SK-N-SH (cell line): ENCODE results near the gene FFAR4. TPM values are rescaled to one million over a fixed set of nuclear protein-coding genes. Genes with fewer than 3 reads are reported as not detected.

Experiments used
- CTCF ChIA-PET: fragments of 300-600, 350-600 bp; formaldehyde crosslinking; extraction: SDS; loops from one replicate; lab custom pipeline; 2021; lab: Yijun Ruan, JAX
- POLR2A ChIA-PET: fragments of 350-600 bp; sonication (Branson Sonifier 250); formaldehyde crosslinking; extraction: SDS; loops from one replicate; lab custom pipeline; 2020; ENCODE audit warnings: antibody characterized with exemption, inconsistent platforms; lab: Yijun Ruan, JAX
- DNase-seq: peaks from one replicate; pipeline ENCODE4 v3.0.0; 2012
- H2AFZ ChIP-seq: fragments of 200-600 bp; sonication (generic); 2 replicates; pipeline ENCODE4 v1.8.1; 2016; ENCODE audit warnings: antibody characterized with exemption, mild to moderate bottlenecking, low read depth
- H3F3A ChIP-seq: fragments of 200-600 bp; sonication (generic); replicated peaks from 2 replicates; pipeline ENCODE3; 2016; ENCODE audit warnings: antibody characterized with exemption, mild to moderate bottlenecking; ENCODE audit not compliant: insufficient read depth
- H3K27ac ChIP-seq, 2 experiments: fragments of 200-500 bp in 1 of 2; fragments of 200-600 bp in 1 of 2; sonication (Bioruptor generic) in 1 of 2; sonication (generic), shearing (Covaris generic) in 1 of 2; 2 replicates each; pipeline versions ENCODE4 v1.5.1 to v1.6.1; 2014 to 2016; ENCODE audit warnings: low read depth in 2 of 2, inconsistent platforms in 1 of 2, low read length in 1 of 2, mild to moderate bottlenecking in 1 of 2, mixed read lengths in 1 of 2
- H3K27me3 ChIP-seq: fragments of 200-600 bp; sonication (generic), shearing (Covaris generic); 2 replicates; pipeline ENCODE4 v1.6.1; 2016; ENCODE audit warnings: mixed run types; ENCODE audit not compliant: insufficient read depth
- H3K36me3 ChIP-seq, 2 experiments: fragments of 200-500 bp in 1 of 2; fragments of 200-600 bp in 1 of 2; sonication (Bioruptor generic) in 1 of 2; sonication (generic) in 1 of 2; replicated peaks in 1 of 2; 2 replicates each; pipeline versions ENCODE3 to v1.5.1; 2014 to 2016; ENCODE audit warnings: low read length in 1 of 2, mild to moderate bottlenecking in 1 of 2; ENCODE audit not compliant: insufficient read depth in 2 of 2, control insufficient read depth in 1 of 2
- H3K4me1 ChIP-seq, 2 experiments: fragments of 200-500 bp in 1 of 2; fragments of 200-600 bp in 1 of 2; sonication (Bioruptor generic) in 1 of 2; sonication (generic), shearing (Covaris generic) in 1 of 2; 2 replicates each; pipeline versions ENCODE4 v1.5.1 to v1.6.1; 2014 to 2016; ENCODE audit warnings: low read depth in 1 of 2, low read length in 1 of 2, mixed run types in 1 of 2; ENCODE audit not compliant: insufficient read depth in 2 of 2, control insufficient read depth in 1 of 2
- H3K4me2 ChIP-seq: fragments of 200-600 bp; sonication (generic), shearing (Covaris generic); 2 replicates; pipeline ENCODE4 v1.6.1; 2017; ENCODE audit warnings: mixed run types
- H3K4me3 ChIP-seq, 2 experiments: fragments of 200-500 bp in 1 of 2; fragments of 200-600 bp in 1 of 2; sonication (Bioruptor generic) in 1 of 2; sonication (generic), shearing (Covaris generic) in 1 of 2; 2 replicates each; pipeline versions ENCODE4 v1.5.1 to v1.8.1; 2014 to 2016; ENCODE audit warnings: low read depth in 2 of 2, inconsistent platforms in 1 of 2, low read length in 1 of 2, mild to moderate bottlenecking in 1 of 2, mixed read lengths in 1 of 2, moderate library complexity in 1 of 2
- H3K79me2 ChIP-seq: fragments of 200-600 bp; sonication (generic); 2 replicates; pipeline ENCODE4 v1.8.1; 2017; ENCODE audit warnings: mild to moderate bottlenecking; ENCODE audit not compliant: insufficient read depth
- H3K9ac ChIP-seq: fragments of 200-600 bp; sonication (generic); 2 replicates; pipeline ENCODE4 v1.6.1; 2017; ENCODE audit warnings: mixed run types
- H3K9me2 ChIP-seq: fragments of 200-600 bp; sonication (generic); 2 replicates; pipeline ENCODE4 v1.6.1; 2017; ENCODE audit warnings: mixed run types
- H3K9me3 ChIP-seq: fragments of 200-600 bp; sonication (generic); 2 replicates; pipeline ENCODE4 v1.6.1; 2017; ENCODE audit warnings: mixed run types, mild to moderate bottlenecking, moderate library complexity
- H4K20me1 ChIP-seq: fragments of 200-600 bp; sonication (generic); 2 replicates; pipeline ENCODE4 v1.6.1; 2017; ENCODE audit warnings: mild to moderate bottlenecking, mixed run types; ENCODE audit not compliant: insufficient read depth
- CHD2 ChIP-seq: fragments of 150-350 bp; IDR thresholded peaks from 2 replicates; pipeline ENCODE4 v1.6.1; 2018; ENCODE audit warnings: low read length; ENCODE audit not compliant: partially characterized antibody
- EP300 ChIP-seq, 2 experiments: IDR thresholded peaks; 2 replicates each; pipeline versions ENCODE4 v1.4.0 to v1.6.1; 2012; ENCODE audit warnings: borderline replicate concordance in 1 of 2, low read depth in 1 of 2, low read length in 1 of 2
- EZH2phosphoT487 ChIP-seq: fragments of 200-600 bp; sonication (generic); IDR thresholded peaks from 2 replicates; pipeline ENCODE4 v1.6.1; 2017; ENCODE audit warnings: low read depth, mixed run types, mild to moderate bottlenecking, antibody characterized with exemption, moderate library complexity, borderline replicate concordance
- FOXM1 ChIP-seq: IDR thresholded peaks from 2 replicates; pipeline ENCODE4 v1.4.0; 2012; ENCODE audit warnings: low read depth, mild to moderate bottlenecking
- GABPA ChIP-seq: IDR thresholded peaks from 2 replicates; pipeline ENCODE4 v1.4.0; 2012; ENCODE audit warnings: low read depth, mild to moderate bottlenecking
- GATA2 ChIP-seq: sonication (generic); formaldehyde crosslinking; IDR thresholded peaks from 2 replicates; pipeline ENCODE4 v1.5.0; 2020; ENCODE audit warnings: mild to moderate bottlenecking, missing genetic modification reagents
- NFIC ChIP-seq: IDR thresholded peaks from 2 replicates; pipeline ENCODE4 v1.4.0; 2012; ENCODE audit warnings: borderline replicate concordance
- NRF1 ChIP-seq: IDR thresholded peaks from 2 replicates; pipeline ENCODE4 v1.6.1; 2012; ENCODE audit warnings: low read depth, mild to moderate bottlenecking, low read length
- PBX3 ChIP-seq: IDR thresholded peaks from 2 replicates; pipeline ENCODE4; 2012
- RAD21 ChIP-seq: IDR thresholded peaks from 2 replicates; pipeline ENCODE4 v1.6.1; 2012; ENCODE audit warnings: mild to moderate bottlenecking, low read length
- RFX5 ChIP-seq: IDR thresholded peaks from 2 replicates; pipeline ENCODE4 v1.6.1; 2012; ENCODE audit warnings: mild to moderate bottlenecking, improper control_type of control experiment, low read length
- SIN3A ChIP-seq: IDR thresholded peaks from 2 replicates; pipeline ENCODE4 v1.6.1; 2012; ENCODE audit warnings: low read depth, mild to moderate bottlenecking, low read length, moderate library complexity, borderline replicate concordance
- TAF1 ChIP-seq: IDR thresholded peaks from 2 replicates; pipeline ENCODE4 v1.6.1; 2012; ENCODE audit warnings: low read depth, mild to moderate bottlenecking, low read length, moderate library complexity, borderline replicate concordance
- WGBS: methylation state at CpG from one replicate; pipeline ENCODE4 v1.1.6; 2017; ENCODE audit warnings: low lambda C conversion rate; 5-methylcytosine and 5-hydroxymethylcytosine counted together
- polyA plus RNA-seq, 3 experiments: library from polyadenylated mRNA; depleted of rRNA; stranded (reverse); fragments of >200 nt; gene quantifications; 2 replicates each; pipeline ENCODE4 v1.2.3, GENCODE V29; 2012
- TF ChIP-seq, protein P1 (sequence below): IDR thresholded peaks from 2 replicates; pipeline ENCODE4 v1.4.0; 2012; ENCODE audit warnings: low read depth
- TF ChIP-seq, protein P2 (sequence below): fragments of 150-350 bp; IDR thresholded peaks from 2 replicates; pipeline ENCODE4 v1.6.1; 2017; ENCODE audit warnings: antibody characterized with exemption, low read length, low read depth, borderline replicate concordance
- TF ChIP-seq, protein P3 (sequence below): IDR thresholded peaks from 2 replicates; pipeline ENCODE4 v1.6.1; 2012; ENCODE audit warnings: mild to moderate bottlenecking, low read depth, low read length, moderate library complexity

The FFAR4 gene
- polyA plus RNA-seq, 1 of the 3 experiments (the other 2 are of a cell fraction) = not detected

GRCh38 chr10:93584445-93584844 lies 18.0 kb downstream of the FFAR4 start:
- no peak overlapping the region for H3K9ac ChIP-seq
- H3F3A ChIP-seq = no peaks in the 10 kb centered on the region
- no peaks in the 10 kb centered on the region for H3K4me1 ChIP-seq
- no peaks in the 10 kb centered on the region for H3K36me3 ChIP-seq
- ChIA-PET CTCF (interaction anchor here (0.6 to 3.0 kb wide), 2 partner anchors 30 to 57 kb away, joined by 3 to 8 read pairs; no protein-coding TSS in a partner anchor), POLR2A (no interaction called here)
- H3K4me3 ChIP-seq = no peak overlapping the region
- no peak overlapping the region for H3K27ac ChIP-seq
- H2AFZ ChIP-seq = no peak overlapping the region
- H3K27me3 ChIP-seq = no peaks in the 10 kb centered on the region; the same call in 1 of the 2 replicates
- DNase-seq = no peak
- no peaks in the 10 kb centered on the region for H3K9me3 ChIP-seq
- no peaks in the 10 kb centered on the region for H4K20me1 ChIP-seq
- WGBS = 77% methylated on average over 7 of the region's 7 CpGs
- no peaks in the 10 kb centered on the region for H3K9me2 ChIP-seq
- no peaks in the 10 kb centered on the region for H3K79me2 ChIP-seq
- no peak overlapping the region for H3K4me2 ChIP-seq
- TF ChIP-seq GATA2 (CRISPR knock-in tag) (no peak), CHD2 (no peak), RFX5 (no peak), PBX3 (no peak), TAF1 (no peak), GABPA (no peak), FOXM1 (no peak), NRF1 (no peak), EZH2phosphoT487 (no peak), RAD21 (no peak), NFIC (no peak), SIN3A (no peak), EP300 (IDR thresholded peaks at IDR 0.05; ENCODE audit: borderline replicate concordance in 1 of 2, low read depth in 1 of 2, low read length in 1 of 2) (no peak)
- TF ChIP-seq, protein P1, sequence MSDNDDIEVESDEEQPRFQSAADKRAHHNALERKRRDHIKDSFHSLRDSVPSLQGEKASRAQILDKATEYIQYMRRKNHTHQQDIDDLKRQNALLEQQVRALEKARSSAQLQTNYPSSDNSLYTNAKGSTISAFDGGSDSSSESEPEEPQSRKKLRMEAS = no peak
- TF ChIP-seq, protein P2, sequence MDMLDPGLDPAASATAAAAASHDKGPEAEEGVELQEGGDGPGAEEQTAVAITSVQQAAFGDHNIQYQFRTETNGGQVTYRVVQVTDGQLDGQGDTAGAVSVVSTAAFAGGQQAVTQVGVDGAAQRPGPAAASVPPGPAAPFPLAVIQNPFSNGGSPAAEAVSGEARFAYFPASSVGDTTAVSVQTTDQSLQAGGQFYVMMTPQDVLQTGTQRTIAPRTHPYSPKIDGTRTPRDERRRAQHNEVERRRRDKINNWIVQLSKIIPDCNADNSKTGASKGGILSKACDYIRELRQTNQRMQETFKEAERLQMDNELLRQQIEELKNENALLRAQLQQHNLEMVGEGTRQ = no peak
- TF ChIP-seq, protein P3, sequence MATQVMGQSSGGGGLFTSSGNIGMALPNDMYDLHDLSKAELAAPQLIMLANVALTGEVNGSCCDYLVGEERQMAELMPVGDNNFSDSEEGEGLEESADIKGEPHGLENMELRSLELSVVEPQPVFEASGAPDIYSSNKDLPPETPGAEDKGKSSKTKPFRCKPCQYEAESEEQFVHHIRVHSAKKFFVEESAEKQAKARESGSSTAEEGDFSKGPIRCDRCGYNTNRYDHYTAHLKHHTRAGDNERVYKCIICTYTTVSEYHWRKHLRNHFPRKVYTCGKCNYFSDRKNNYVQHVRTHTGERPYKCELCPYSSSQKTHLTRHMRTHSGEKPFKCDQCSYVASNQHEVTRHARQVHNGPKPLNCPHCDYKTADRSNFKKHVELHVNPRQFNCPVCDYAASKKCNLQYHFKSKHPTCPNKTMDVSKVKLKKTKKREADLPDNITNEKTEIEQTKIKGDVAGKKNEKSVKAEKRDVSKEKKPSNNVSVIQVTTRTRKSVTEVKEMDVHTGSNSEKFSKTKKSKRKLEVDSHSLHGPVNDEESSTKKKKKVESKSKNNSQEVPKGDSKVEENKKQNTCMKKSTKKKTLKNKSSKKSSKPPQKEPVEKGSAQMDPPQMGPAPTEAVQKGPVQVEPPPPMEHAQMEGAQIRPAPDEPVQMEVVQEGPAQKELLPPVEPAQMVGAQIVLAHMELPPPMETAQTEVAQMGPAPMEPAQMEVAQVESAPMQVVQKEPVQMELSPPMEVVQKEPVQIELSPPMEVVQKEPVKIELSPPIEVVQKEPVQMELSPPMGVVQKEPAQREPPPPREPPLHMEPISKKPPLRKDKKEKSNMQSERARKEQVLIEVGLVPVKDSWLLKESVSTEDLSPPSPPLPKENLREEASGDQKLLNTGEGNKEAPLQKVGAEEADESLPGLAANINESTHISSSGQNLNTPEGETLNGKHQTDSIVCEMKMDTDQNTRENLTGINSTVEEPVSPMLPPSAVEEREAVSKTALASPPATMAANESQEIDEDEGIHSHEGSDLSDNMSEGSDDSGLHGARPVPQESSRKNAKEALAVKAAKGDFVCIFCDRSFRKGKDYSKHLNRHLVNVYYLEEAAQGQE = no peak
